Left forelimb (tissue), 1 donor: ENCODE data around the gene TPX2.
"Not testable (repeated sequence)": the region's sequence is repeated elsewhere in the genome, so short reads cannot be mapped to it uniquely, and the experiment has no call there.

Experiments
- DNase-seq: peaks from one replicate; pipeline ENCODE4 v3.0.0-alpha.2; 2018; ENCODE audit warnings: low spot score

The TPX2 gene

DNA sequence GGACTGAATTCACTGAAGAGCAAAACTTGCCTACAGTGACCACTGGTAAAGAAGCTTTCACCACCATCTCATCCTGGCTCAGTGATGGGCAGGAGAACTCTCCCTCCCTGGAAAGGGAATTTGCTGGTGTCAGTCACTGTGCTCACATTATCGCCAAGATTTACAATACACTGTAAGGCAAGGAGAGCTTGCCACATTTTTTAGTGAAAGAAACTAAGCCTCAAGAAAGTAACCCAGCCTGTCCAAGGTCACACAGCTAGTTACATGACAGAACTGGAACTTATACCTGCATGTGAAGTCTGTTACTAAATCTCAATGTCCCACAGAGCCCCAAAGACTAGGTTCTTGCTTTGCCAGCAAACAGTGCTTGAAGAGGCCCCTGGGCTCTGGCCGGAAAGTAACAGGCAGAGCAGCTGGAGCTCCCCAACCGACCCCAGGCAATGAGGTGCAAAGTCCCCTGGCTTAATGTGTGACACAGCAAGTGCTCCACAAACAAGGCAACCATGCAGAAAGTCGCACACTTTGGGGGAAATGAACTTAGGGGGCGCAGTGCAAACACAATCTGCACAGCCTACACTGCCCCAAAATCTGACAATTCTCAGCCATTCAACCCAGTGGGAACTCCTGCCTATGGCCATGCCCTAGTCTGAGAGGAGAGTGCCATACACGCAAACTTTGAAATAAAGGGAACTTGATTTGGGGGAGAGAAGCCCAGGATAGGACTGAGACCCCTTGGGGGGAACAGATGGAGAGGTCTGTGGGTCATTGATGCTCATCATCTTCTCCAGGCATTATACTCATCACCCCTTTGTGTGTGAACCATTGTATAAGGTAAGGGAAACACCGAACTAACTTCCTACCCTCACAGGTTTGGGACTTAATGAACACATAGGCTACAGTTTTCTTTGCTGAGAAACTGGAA is 18.3 kb upstream of the TPX2 start:
- no peak for DNase-seq

DNA sequence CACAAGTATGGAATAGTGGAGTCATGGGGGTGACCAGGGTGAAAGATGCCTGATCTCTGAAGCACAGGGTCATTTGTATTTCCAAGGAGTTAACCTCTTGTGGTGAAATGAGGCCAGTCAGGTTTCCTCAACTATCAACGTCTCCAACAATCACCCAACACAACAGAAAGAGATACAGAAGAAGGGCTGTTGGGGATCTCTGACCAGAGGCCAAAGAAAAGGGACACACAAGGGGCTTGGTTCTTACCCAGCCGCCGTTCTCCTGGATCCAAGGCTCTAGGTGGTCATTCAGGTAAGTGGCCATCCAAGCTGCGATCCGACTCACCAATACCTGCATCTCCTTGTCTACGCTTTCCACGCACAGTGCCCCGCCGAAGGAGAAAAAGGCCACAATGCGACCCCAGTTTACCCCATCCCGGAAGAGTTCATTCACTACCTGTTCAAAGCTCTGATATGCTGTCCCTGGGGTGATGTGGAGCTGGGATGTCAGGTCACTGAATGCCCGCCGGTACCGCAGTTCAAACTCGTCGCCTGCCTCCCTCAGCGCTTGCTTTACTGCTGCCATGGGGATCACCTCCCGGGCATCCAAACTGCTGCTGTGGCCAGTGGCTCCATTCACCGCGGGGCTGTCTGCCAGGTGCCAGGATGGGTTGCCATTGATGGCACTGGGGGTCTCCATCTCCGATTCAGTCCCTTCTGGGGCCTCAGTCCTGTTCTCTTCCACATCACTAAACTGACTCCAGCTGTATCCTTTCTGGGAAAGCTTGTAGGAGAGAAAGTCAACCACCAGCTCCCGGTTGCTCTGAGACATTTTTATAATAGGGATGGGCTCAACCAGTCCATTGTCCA is 17.5 kb upstream of the TPX2 start:
- no peak for DNase-seq

DNA sequence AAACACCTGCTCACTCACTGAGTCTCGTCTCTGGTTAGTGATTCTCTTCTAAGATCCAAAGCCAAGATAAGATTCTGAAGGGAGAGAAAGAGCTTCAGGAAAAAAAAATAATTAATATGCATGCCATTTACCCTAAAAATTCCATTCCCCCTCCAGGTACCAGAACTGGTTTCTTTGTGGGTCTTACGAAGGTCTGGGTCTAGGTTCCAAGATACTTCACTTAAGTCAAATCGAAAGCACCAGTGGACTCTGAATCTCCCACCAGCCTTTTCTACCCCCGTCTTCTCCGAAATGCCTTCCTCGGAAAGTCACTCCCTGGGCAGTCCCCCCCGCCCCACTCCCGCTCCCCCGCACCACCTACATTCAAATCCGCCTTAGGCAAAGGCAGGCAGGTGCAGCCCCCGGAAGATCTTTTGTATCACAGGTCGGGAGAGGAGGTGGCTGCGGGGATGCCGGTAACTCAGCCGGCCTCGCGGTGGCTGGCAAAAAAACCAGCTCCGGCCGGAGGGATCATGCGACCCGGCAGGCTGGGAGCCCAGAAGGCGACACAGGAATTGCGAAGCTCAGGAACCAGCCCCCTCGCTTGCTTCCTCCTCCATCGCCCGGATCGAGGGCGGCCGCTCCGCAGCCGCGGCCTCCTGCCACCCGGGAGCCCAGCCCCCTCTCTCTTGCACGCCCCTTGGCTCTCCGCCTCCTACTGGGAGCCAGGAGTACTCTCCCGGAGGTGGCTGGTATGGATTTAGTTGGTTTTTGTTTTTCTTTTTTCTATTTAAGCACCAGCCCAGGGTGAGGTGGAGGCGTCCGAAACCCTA is 16.6 kb upstream of the TPX2 start, which contains the start of gene BCL2L1:
TSS of gene BCL2L1 (minus strand) at position 612 of the 812 bp plus-strand sequence. CDS start 650 bp downstream, outside the sequence.
- DNase-seq = peak; percentile 87

GRCh38 chr20:31723069-31723318 is 16.1 kb upstream of the TPX2 start:
- no peak for DNase-seq

DNA sequence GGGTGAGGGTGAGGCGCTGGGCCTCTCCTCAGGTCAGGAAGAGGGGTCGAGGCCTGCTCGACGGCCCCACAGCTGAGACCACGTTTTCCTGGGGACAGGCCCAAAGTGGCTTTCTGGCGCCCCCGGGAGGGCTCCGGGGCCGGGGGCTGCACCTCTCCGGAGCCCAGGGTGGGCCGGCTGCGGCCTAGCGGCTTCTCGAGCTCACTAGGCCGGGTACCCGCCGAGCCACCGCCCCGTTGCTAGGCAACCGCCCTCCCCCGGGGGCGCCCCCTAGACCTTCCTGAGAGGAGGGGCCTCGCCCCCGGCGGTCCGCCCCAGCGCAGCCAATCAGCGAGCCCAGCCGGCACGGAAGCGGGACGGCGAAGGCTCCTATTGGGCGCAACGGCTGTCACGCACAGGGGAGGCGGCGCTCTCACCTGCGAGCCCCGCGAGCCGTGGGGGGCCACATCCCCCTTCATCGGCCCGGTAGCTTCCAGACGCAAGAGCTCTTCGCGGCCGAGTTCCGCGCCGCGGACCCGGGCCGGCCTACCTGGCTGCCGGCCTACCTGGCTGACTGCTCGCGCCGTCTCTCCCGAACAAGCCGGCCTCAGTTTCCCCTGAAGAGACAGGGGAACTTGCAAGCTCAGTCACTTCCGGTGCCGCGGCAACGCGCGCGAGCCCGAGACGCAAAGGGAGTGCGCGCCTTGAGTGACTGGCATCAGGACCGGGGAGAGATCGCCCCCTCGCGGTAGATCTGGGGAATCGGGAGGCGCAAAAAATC is 15.6 kb upstream of the TPX2 start:
- DNase-seq = peak; percentile 99

DNA sequence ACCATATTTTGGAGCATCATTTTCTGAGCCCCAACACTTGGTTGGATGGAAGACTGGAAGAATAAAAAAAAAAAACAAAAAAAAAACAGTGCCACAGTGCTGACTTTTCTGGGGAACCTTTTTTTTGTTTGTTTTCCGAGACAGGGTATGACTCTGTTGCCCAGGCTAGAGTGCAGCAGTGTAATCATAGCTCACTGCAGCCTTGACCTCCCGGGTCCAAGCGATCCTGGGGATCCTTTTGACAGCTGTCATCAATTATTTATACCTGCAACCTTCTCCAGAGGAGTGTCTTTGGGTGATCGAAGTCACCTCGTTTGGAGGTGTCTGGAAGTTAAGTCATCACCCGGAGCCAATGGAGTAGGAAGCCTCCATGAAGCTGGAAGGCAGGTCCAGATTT is 7.8 kb upstream of the TPX2 start:
- no peak for DNase-seq

DNA sequence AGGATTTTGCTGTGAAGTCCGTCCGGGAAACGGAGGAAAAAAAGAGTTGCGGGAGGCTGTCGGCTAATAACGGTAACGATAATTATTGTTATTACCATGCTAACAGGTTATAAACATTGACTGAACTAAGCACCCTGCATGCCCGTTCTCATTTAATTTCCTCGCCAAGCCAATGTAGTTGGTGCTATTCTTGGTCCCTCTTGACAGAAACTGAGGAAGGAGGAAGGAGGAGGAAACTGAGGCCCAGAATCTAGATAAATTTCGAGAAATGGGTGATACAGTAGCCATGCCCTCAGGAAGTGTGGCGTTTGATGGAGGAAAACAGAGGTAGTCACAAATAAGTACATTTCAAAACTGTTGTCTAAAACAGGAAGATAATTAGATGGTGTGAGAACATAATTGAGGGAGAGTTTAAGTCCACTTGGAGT is 474 bp downstream of the TPX2 start:
- DNase-seq = no peak

- DNase-seq = no peak
Measured at GRCh38 chr20:31740208-31740607, 1.1 kb downstream of the TPX2 start.

GRCh38 chr20:31740656-31741323 is 1.7 kb downstream of the TPX2 start:
- no peak for DNase-seq

GRCh38 chr20:31746068-31746878 is 7.2 kb downstream of the TPX2 start:
- DNase-seq = no peak

DNA sequence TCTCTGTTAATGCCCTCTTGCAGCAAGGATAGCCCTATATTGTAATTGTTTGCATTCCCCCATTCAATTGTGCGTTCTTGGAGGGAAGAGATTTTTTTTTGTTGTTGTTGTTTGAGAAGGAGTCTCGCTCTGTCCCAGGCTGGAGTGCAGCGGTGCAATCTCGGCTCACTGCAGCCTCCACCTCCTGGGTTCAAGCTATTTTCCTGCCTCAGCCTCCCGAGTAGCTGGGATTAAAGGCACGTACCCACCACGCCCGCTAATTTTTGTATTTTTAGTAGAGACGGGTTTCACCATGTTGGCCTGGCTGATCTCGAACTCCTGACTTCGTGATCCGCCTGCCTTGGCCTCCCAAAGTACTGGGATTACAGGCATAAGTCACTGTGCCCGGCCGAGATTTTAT is 7.9 kb downstream of the TPX2 start:
- DNase-seq = not testable (repeated sequence)

DNA sequence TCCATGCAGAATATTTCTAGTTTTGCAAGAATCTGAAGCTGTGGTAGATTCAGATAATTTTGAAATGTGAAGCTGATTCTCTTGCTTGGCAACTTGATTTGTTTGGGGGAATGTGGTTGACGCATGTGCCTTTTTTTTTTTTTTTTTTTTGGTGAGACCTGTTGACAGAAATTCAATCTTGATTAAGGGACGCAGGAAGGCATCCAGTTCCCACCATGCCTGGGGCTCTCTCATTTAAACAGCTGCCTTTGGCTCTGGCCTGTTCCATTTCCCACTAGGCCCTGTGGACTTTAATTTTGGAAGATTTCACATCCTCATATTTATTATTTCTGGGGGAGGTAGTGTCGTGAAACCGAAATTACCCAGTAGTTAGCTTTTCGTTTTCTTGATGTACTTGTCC is 8.6 kb downstream of the TPX2 start:
- DNase-seq = no peak

DNA sequence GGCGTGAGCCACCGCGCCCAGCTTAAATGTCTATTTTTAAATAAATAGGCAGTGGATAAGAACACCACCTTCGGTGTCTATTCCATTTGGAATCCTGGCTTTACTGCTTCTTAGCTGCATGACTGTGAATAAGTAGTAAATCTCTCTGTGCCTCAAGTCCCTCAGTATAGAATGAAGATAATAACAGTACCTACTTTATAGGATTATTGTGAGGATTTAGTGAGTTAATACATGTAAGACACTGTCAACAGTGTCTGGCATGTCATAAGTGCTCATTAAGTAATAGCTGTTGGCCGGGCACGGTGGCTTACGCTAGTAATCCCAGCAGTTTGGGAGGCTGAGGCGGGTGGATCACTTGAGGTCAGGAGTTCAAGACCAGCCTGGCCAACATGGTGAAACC is 10.1 kb downstream of the TPX2 start:
- DNase-seq = no peak

DNA sequence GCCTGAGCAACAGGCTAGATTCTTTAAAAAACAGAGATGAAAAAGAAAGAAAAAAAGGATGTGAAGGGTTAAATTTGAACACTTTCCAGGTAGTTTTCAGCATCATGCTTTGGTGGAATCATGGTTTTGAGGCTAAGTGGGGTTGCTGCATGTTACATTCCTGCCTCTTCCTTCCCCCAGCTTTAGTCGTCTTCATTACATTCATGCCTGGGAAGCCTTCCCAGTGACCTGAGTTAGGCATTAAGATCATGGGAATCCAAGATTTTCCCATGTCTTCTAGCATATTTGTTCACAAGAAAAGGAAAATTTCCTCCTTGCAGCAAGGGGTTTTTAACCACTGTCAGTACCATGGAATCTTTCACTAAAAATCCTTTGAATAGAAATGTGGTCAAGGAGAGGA is 12.0 kb downstream of the TPX2 start:
- DNase-seq = no peak

DNA sequence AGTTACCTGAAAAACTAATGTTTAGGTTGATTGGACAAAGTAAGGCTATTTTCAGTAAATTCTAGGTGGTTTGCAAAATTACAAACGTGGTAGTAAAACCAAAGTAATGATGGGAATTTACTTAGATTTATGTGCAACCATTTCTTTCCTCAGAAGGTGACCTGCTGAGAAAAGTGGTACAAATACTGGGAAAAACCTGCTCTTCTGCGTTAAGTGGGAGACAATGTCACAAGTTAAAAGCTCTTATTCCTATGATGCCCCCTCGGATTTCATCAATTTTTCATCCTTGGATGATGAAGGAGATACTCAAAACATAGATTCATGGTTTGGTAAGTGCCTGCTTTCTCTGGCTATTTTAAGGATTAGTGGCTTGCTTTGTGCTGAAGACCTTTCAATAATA is 18.2 kb downstream of the TPX2 start:
- DNase-seq = no peak

DNA sequence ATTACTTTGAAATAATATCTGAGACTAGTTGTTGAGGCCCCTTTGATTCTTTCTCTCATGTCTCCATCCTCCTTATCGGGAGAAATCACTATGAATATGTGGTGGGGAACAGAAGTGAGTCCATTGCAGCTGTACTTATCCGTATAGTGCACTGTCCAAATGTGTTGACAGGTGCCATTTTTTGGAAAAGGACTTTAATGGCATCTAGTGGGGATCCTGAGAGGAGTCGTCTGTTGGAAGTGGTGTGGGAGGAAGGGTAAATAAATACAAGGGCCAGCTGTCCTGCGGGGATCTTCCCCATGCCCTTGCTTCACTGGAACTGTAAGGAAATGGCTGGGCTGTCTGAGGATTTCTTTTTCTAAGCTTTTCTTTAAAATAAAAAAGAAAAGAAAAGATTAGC is 19.4 kb downstream of the TPX2 start:
- DNase-seq = no peak

DNA sequence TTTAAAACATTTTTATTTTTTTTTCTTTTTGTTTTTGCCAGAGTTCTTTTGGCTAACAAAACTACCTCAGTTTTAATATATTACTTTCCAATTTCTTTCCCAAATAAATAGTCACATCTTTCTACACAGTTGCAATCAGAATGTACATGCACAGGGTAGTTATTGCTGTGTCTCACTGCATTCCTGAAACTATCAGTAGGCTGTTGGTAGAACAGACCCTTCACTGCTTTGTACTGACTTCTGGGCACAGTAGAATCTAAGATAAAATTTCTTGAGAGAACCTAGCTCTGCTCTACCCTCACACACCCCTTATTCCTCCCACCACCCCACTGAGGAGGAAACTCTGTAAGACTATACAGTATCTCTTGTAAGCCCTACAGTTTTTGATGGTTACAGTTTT is 19.9 kb downstream of the TPX2 start:
- no peak for DNase-seq

- no peak for DNase-seq
Measured at GRCh38 chr20:31759836-31760518, 20.9 kb downstream of the TPX2 start.

GRCh38 chr20:31760519-31761240 is 21.6 kb downstream of the TPX2 start:
- DNase-seq = no peak
